Gastroesophageal sphincter (tissue), 3 donors: ENCODE measurements around the gene MYO3B.

Source experiments
- POLR2A ChIP-seq, 2 donors: fragments of 450-650 bp; IDR thresholded peaks; one replicate each; pipeline ENCODE4 v1.6.1; 2017; ENCODE audit warnings: antibody characterized with exemption in 2 of 2, mild to moderate bottlenecking in 2 of 2, moderate library complexity in 1 of 2
- POLR2AphosphoS5 ChIP-seq: sonication (generic); formaldehyde crosslinking; IDR thresholded peaks from one replicate; pipeline ENCODE4 v1.6.1; 2017; ENCODE audit warnings: antibody characterized with exemption
- TF ChIP-seq, protein P1 (sequence below), 4 experiments: fragments of 200-600 bp in 2 of 4; fragments of 450-650 bp in 2 of 4; sonication (generic) in 1 of 4; IDR thresholded peaks; one replicate each; pipeline ENCODE4 v1.5.1; 2017 to 2019; ENCODE audit warnings: antibody characterized with exemption in 4 of 4, mild to moderate bottlenecking in 2 of 4, moderate library complexity in 2 of 4

DNA sequence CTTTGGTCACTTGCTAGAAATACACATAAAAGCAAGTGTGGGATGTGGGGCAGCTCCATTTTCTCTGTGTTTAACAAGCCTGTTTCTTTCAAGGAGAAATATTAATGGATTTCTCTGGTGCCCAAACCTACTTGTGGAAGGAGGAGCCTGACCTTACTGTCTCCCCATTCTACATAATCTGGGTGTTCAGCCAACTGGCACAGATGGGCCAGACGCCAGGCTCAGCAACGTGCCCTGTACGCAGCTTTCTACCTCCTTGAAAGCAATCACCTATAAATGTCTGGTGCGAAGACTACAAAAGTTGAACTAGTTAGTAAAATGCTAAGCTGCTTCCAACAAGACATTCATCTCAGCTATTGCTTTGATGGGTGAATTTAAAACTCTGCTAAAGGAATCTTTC lies 33.2 kb upstream of the MYO3B start:
- no peak for TF ChIP-seq POLR2A (IDR thresholded peaks at IDR 0.05)
- TF ChIP-seq, protein P1, sequence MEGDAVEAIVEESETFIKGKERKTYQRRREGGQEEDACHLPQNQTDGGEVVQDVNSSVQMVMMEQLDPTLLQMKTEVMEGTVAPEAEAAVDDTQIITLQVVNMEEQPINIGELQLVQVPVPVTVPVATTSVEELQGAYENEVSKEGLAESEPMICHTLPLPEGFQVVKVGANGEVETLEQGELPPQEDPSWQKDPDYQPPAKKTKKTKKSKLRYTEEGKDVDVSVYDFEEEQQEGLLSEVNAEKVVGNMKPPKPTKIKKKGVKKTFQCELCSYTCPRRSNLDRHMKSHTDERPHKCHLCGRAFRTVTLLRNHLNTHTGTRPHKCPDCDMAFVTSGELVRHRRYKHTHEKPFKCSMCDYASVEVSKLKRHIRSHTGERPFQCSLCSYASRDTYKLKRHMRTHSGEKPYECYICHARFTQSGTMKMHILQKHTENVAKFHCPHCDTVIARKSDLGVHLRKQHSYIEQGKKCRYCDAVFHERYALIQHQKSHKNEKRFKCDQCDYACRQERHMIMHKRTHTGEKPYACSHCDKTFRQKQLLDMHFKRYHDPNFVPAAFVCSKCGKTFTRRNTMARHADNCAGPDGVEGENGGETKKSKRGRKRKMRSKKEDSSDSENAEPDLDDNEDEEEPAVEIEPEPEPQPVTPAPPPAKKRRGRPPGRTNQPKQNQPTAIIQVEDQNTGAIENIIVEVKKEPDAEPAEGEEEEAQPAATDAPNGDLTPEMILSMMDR (IDR thresholded peaks at IDR 0.05) = no peak
- no peak for TF ChIP-seq POLR2AphosphoS5
